ENCODE measurements around the gene MARCHF10. TPM values are rescaled to one million over a fixed set of nuclear protein-coding genes. Genes with fewer than 3 reads are reported as not detected.

MARCHF10 gene
- total and polyA plus RNA-seq, 9 of the 15 experiments (the other 6 are each of a cell fraction or from before 2014, with no cell fraction given), result not detected

- WGBS (ENCODE audit: insufficient coverage, low coverage, missing lambda C conversion rate), result 2% methylated on average over 12 of the region's 12 CpGs
- Histone ChIP-seq H3K4me1 (replicated peaks in 1 of 2; ENCODE audit: control insufficient read depth in 2 of 2, insufficient read depth in 2 of 2, low read length in 2 of 2) (no peaks in the 10 kb centered on the region; a peak in 1 of 5 replicates), H4K20me1 (replicated peaks; ENCODE audit: control insufficient read depth, insufficient read depth, low read length) (no peaks in the 10 kb centered on the region), H3K27me3 (ENCODE audit: control insufficient read depth in 2 of 2, insufficient read depth in 2 of 2, low read length in 2 of 2) (peaks cover 9 to 28% of the 10 kb centered on the region in 2 experiments), H3K36me3 (ENCODE audit: control insufficient read depth, insufficient read depth, low read length) (no peaks in the 10 kb centered on the region), H3K9ac (ENCODE audit: insufficient read depth in 1 of 2, low read depth in 2 of 2, low read length in 2 of 2) (no peak overlapping the region), H3K79me2 (ENCODE audit: control insufficient read depth, insufficient read depth, low read length) (no peaks in the 10 kb centered on the region), H2AFZ (ENCODE audit: low read depth, low read length) (no peak overlapping the region), H3K9me1 (ENCODE audit: control insufficient read depth, insufficient read depth, low read length) (no peaks in the 10 kb centered on the region), H3K4me2 (ENCODE audit: insufficient read depth, low read length) (no peak overlapping the region), H3K9me3 (replicated peaks; ENCODE audit: control insufficient read depth, insufficient read depth, low read depth, low read length) (no peaks in the 10 kb centered on the region), H3K4me3 (no peak overlapping the region), H3K27ac (ENCODE audit: extremely low read depth, low read depth, low read length) (no peak overlapping the region)
- ATAC-seq (no peak), FAIRE-seq (no peak), DNase-seq (ENCODE audit: extremely low read depth in 1 of 4, low spot score in 3 of 4) (no peak)
- no TSS peak for BruUV-seq (replicated peaks)
- TF ChIP-seq ZNF583 (CRISPR knock-in tag; IDR thresholded peaks at IDR 0.05) (no peak), ZBTB11 (CRISPR knock-in tag; IDR thresholded peaks at IDR 0.05) (peak in 1 of 3 experiments; percentile 22; a peak in 1 of 6 replicates)
- intact Hi-C loops (cut with micrococcal nuclease), result no loop called here
- in situ Hi-C loops (cut with MboI), result no loop called here
- ChIA-PET CTCF (ENCODE audit: low intra/inter-chr PET ratio) (no interaction called here), POLR2A (no interaction called here)
Observed at GRCh38 chr17:62791767-62792446, 16.2 kb downstream of the MARCHF10 start.

All from K562 (cell line).